ENCODE measurements around the gene RTP2. TPM values are rescaled to one million over a fixed set of nuclear protein-coding genes. Genes with fewer than 3 reads are reported as not detected.

The RTP2 gene
- total and polyA plus RNA-seq, 9 of the 15 experiments (the other 6 are each of a cell fraction or from before 2014, with no cell fraction given), result not detected

GRCh38 chr3:187745201-187746058 lies 43.1 kb upstream of the RTP2 start, which contains the start of gene BCL6 (continued):
- TF ChIP-seq CHD7 (IDR thresholded peaks at IDR 0.05; ENCODE audit: low read depth, low read length) (no peak), NCOA6 (IDR thresholded peaks at IDR 0.05) (peak; percentile 99), ZFP1 (CRISPR knock-in tag; IDR thresholded peaks at IDR 0.05) (no peak), ASH1L (IDR thresholded peaks at IDR 0.05; ENCODE audit: borderline replicate concordance, low read depth, partially characterized antibody) (peak; percentile 91), RFX7 (CRISPR knock-in tag; IDR thresholded peaks at IDR 0.05) (no peak), ARNT (IDR thresholded peaks at IDR 0.05) (peak in 1 of 2 experiments; percentile 39; a peak in 1 of 4 replicates), TCFL5 (CRISPR knock-in tag; conservative IDR thresholded peaks at IDR 0.05) (no peak), TRIM24 (IDR thresholded peaks at IDR 0.05) (peak; percentile 58 to 83; a peak in 3 of 4 replicates), HMGN3 (IDR thresholded peaks at IDR 0.05; ENCODE audit: borderline replicate concordance, extremely low read depth, insufficient read length, low read depth, low read length) (peak; percentile 83), MTA2 (IDR thresholded peaks at IDR 0.05; ENCODE audit: low read depth) (0 out of 2 replicates have a peak, but pooled peaks have one; percentile 3), POLR2H (tag; IDR thresholded peaks at IDR 0.05; ENCODE audit: low read depth) (peak; percentile 97), ATF3 (IDR thresholded peaks at IDR 0.05) (peak; percentile 99), ATF3 (CRISPR knock-in tag; conservative IDR thresholded peaks at IDR 0.05) (peak; percentile 98), ZBTB26 (CRISPR knock-in tag; IDR thresholded peaks at IDR 0.05) (no peak)

Data from K562 (cell line).